Omental fat pad (tissue), 4 donors: ENCODE data around the gene CSF2RB. TPM values are rescaled to one million over a fixed set of nuclear protein-coding genes. Genes with fewer than 3 reads are reported as not detected.

Experiments used
- ATAC-seq: fragments of 150-250 bp; one replicate; pipeline ENCODE4 v1.9.1; 2016; ENCODE audit warnings: mild to moderate bottlenecking, moderate library complexity; ENCODE audit not compliant: low FRiP score
- DNase-seq: peaks from one replicate; pipeline ENCODE4 v3.0.0-alpha.2; 2019; ENCODE audit warnings: low spot score
- CTCF ChIP-seq, 3 donors: fragments of 450-650 bp; IDR thresholded peaks; one replicate each; pipeline ENCODE4 v1.5.1; 2016 to 2017; ENCODE audit warnings: antibody characterized with exemption in 3 of 3, mild to moderate bottlenecking in 3 of 3, moderate library complexity in 2 of 3
- total RNA-seq, 4 donors: library from RNA; depleted of rRNA; stranded (reverse); fragments of >200 nt; gene quantifications; one replicate each; pipeline ENCODE4 v1.1.0, GENCODE V29; 2016

CSF2RB gene
- total RNA-seq, 4 donors from 2014 or later, result 5.7 to 28.4 (median 17.0) TPM

GRCh38 chr22:36899498-36899897 lies 13.9 kb upstream of the CSF2RB start:
- no peak for TF ChIP-seq CTCF (IDR thresholded peaks at IDR 0.05)
- DNase-seq, result no peak
- no peak for ATAC-seq

GRCh38 chr22:36900225-36900624 lies 13.2 kb upstream of the CSF2RB start:
- TF ChIP-seq CTCF (IDR thresholded peaks at IDR 0.05), result no peak
- DNase-seq (no peak), ATAC-seq (no peak)

GRCh38 chr22:36900880-36901279 lies 12.5 kb upstream of the CSF2RB start:
- DNase-seq (no peak), ATAC-seq (no peak)
- no peak for TF ChIP-seq CTCF (IDR thresholded peaks at IDR 0.05)

DNA sequence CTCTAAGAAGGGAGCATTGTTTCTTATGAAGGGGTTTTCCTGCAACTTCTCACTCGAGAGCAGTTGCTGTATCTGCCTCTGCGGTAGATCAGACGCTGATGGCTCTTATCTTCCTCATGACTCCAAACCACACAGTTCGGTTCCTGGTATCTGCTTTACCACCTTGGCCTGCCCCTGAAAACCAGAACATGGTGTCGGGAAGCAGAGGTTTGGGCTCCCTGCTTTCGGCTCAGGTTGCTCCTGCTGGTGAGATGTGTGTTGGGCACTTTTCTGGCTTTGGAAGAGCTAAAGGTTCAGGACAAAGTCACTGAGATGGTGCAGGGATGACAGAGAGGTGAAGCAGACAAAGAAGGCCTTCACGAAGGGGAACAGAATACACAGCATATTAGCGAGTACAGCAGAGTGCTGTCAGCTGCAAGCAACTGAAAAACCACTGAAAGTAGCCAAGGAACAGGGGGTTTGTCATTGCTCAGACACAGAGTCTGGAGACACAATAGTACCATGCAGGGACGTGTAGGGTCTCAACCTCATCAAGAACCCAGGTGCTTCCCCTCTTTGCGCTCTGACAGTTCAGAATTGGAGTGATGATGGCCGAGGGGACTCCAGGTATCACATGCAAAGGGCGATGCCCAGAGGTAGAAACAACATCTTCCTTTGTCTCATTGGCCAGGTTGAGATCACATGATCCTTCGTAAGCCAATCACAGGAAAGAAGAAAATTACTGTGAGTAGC lies 11.9 kb upstream of the CSF2RB start:
- no peak for TF ChIP-seq CTCF (IDR thresholded peaks at IDR 0.05)
- ATAC-seq, result no peak
- no peak for DNase-seq

GRCh38 chr22:36902143-36902926 lies 11.1 kb upstream of the CSF2RB start:
- DNase-seq (no peak), ATAC-seq (no peak)
- TF ChIP-seq CTCF (IDR thresholded peaks at IDR 0.05), result no peak

DNA sequence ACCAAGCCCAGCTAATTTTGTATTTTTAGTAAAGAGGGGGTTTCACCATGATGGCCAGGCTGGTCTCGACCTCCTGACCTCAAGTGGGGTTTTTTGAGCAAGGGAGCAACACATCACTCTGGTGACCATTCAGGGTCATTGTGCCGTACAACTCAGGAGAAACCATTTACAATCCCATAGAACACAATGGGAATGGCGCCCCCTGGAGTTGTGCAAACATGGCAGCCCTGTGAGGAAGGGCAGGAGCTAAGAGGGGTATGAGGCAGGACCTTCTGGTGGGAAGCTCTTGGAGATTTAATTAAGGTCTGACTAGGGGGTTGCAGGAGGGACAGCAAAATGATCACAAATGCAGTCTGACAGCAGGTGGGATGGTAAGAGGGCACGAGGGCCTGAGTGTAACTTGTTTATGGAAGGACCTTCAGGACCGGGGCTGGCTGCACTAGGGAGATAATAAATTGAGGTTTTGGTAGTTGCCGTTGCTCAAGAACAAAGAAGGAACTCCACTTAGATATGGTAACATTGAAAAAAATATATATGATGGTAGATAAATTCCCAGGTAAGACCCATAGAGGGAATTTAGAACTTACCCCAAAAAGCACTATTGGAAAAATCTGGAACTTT lies 9.1 kb upstream of the CSF2RB start:
- no peak for DNase-seq
- no peak for ATAC-seq
- TF ChIP-seq CTCF (IDR thresholded peaks at IDR 0.05), result no peak
